Muscle layer of duodenum (tissue), 2 donors: ENCODE results near the gene FRMD3.

Experiments used
- H3K27ac ChIP-seq: one replicate; pipeline ENCODE4 v1.7.0; 2013; ENCODE audit warnings: mild to moderate bottlenecking, low read length
- H3K27me3 ChIP-seq: one replicate; pipeline ENCODE4 v1.7.0; 2013; ENCODE audit warnings: low read depth, mild to moderate bottlenecking, control low read depth, low read length
- H3K36me3 ChIP-seq, 2 donors: one replicate each; pipeline ENCODE4 v1.7.0; 2013; ENCODE audit warnings: low read length in 2 of 2, control low read depth in 1 of 2, mild to moderate bottlenecking in 1 of 2; ENCODE audit not compliant: insufficient read depth in 2 of 2, control insufficient read depth in 1 of 2
- H3K4me1 ChIP-seq, 2 donors: one replicate each; pipeline ENCODE4 v1.7.0; 2013; ENCODE audit warnings: low read length in 2 of 2, mild to moderate bottlenecking in 2 of 2, control low read depth in 1 of 2, moderate library complexity in 1 of 2; ENCODE audit not compliant: insufficient read depth in 2 of 2, control insufficient read depth in 1 of 2
- H3K4me3 ChIP-seq, 2 donors: one replicate each; pipeline ENCODE4 v1.7.0; 2013; ENCODE audit warnings: low read length in 2 of 2, low read depth in 1 of 2, mild to moderate bottlenecking in 1 of 2
- H3K9me3 ChIP-seq, 2 donors: one replicate each; pipeline ENCODE4 v1.7.0; 2013; ENCODE audit warnings: low read length in 2 of 2, control low read depth in 1 of 2, mild to moderate bottlenecking in 1 of 2; ENCODE audit not compliant: control insufficient read depth in 1 of 2
- donor health status: healthy.

FRMD3 gene

DNA sequence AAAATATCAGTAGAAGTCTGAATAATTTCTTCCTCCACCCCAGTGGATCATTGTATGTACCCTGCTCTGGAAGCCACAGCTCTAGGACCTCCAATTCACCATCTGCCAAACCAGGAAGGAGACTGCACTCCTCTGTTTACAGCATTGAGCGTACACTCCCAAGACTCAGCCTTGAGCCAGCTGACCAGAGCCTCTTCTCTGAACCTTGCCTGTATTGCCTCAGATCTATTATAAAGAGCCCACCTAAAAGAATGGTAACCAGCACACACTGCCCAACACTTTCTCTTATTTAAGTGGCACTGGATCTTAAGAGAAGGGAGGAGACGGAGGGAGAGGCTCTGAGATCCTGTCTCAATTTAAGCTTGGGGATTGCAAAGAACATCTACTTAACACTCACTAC is 257.4 kb downstream of the FRMD3 start:
- Histone ChIP-seq H3K4me1 (peaks cover 5 to 9% of the 10 kb centered on the region in 2 donors), H3K4me3 (no peak overlapping the region), H3K27ac (no peak overlapping the region), H3K36me3 (no peaks in the 10 kb centered on the region), H3K27me3 (no peaks in the 10 kb centered on the region), H3K9me3 (no peaks in the 10 kb centered on the region)

GRCh38 chr9:83280268-83280667 is 257.9 kb downstream of the FRMD3 start:
- Histone ChIP-seq H3K4me1 (peaks cover 5 to 9% of the 10 kb centered on the region in 2 donors), H3K4me3 (no peak overlapping the region), H3K9me3 (no peaks in the 10 kb centered on the region), H3K27me3 (no peaks in the 10 kb centered on the region), H3K27ac (no peak overlapping the region), H3K36me3 (no peaks in the 10 kb centered on the region)

- H3K9me3 ChIP-seq: no peaks in the 10 kb centered on the region
- H3K36me3 ChIP-seq: no peaks in the 10 kb centered on the region
- no peaks in the 10 kb centered on the region for H3K4me1 ChIP-seq
- H3K27ac ChIP-seq: no peak overlapping the region
- no peak overlapping the region for H3K4me3 ChIP-seq
- no peaks in the 10 kb centered on the region for H3K27me3 ChIP-seq
Measured at GRCh38 chr9:83274787-83275186, 263.4 kb downstream of the FRMD3 start.

DNA sequence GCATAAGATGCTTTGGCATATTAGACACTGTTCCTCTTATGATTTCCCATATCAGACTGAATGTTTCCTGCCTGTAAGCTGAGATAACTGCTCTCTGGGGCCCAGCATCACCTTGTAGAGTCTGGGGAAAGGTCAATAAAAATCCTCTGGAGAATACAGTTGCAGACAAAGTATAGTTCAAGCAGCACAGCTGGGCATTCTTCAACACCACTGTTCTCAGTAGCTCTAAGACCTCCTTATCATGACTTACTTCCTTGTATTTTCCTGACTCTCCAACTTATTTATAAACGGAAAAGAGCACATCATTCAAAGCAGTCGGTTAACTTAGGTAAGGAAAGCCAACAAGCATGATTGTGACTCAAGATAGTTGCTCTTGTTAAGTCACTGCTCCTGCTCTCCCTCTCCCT is 266.5 kb downstream of the FRMD3 start:
- Histone ChIP-seq H3K9me3 (no peaks in the 10 kb centered on the region), H3K36me3 (no peaks in the 10 kb centered on the region), H3K27me3 (no peaks in the 10 kb centered on the region), H3K27ac (no peak overlapping the region), H3K4me3 (no peak overlapping the region), H3K4me1 (no peaks in the 10 kb centered on the region)

- Histone ChIP-seq H3K4me1 (no peaks in the 10 kb centered on the region), H3K27ac (no peak overlapping the region), H3K27me3 (no peaks in the 10 kb centered on the region)
Measured at GRCh38 chr9:83270116-83270515, 268.1 kb downstream of the FRMD3 start.

DNA sequence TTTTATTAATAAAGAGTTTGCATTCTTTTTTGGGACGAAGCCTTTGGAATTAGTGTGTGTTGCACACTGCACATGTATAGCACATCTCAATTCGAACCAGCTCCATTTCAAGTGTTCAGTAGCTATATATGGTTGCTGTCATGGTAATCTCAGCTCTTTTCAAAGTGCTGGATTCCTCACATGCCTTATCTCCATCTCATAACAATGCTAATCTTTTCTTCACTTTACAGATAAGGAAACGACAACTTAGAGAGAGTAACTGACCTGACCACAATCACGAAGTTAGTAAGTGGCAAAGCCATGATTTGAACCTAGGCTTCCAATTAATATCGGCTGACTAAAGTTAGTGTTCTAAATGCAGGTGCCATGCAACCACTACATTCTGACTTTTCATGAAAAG is 270.5 kb downstream of the FRMD3 start:
- no peaks in the 10 kb centered on the region for H3K36me3 ChIP-seq
- no peaks in the 10 kb centered on the region for H3K27me3 ChIP-seq
- no peak overlapping the region for H3K4me3 ChIP-seq
- no peaks in the 10 kb centered on the region for H3K9me3 ChIP-seq
- no peak overlapping the region for H3K27ac ChIP-seq
- H3K4me1 ChIP-seq: no peaks in the 10 kb centered on the region

More at GRCh38 chr9:83270116-83270515, 268.1 kb downstream of the FRMD3 start:
- Histone ChIP-seq H3K4me3 (no peak overlapping the region), H3K9me3 (no peaks in the 10 kb centered on the region), H3K36me3 (no peaks in the 10 kb centered on the region)

- Histone ChIP-seq H3K36me3 (no peaks in the 10 kb centered on the region), H3K27me3 (no peaks in the 10 kb centered on the region), H3K4me1 (no peaks in the 10 kb centered on the region), H3K9me3 (no peaks in the 10 kb centered on the region), H3K4me3 (no peak overlapping the region), H3K27ac (no peak overlapping the region)
Measured at GRCh38 chr9:83266666-83267496, 271.3 kb downstream of the FRMD3 start.

DNA sequence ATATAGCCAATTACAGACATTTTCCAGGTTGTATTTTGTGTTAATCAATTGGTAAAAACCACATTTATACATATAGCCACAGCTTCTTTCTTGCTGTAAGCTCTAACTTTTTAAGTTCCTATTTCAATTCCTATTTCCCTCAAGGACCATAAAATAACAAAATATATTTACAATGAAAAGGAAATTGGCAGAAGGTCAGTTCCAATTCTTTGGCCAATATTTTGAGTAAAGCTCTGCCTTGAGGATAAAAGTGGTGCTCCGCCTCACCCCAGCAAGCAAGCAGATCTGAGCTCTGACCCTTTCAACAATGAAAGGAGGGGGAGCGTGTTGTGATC is 271.9 kb downstream of the FRMD3 start:
- H3K27me3 ChIP-seq: no peaks in the 10 kb centered on the region
- no peak overlapping the region for H3K27ac ChIP-seq
- H3K36me3 ChIP-seq: no peaks in the 10 kb centered on the region
- no peaks in the 10 kb centered on the region for H3K4me1 ChIP-seq
- no peak overlapping the region for H3K4me3 ChIP-seq
- H3K9me3 ChIP-seq: no peaks in the 10 kb centered on the region

DNA sequence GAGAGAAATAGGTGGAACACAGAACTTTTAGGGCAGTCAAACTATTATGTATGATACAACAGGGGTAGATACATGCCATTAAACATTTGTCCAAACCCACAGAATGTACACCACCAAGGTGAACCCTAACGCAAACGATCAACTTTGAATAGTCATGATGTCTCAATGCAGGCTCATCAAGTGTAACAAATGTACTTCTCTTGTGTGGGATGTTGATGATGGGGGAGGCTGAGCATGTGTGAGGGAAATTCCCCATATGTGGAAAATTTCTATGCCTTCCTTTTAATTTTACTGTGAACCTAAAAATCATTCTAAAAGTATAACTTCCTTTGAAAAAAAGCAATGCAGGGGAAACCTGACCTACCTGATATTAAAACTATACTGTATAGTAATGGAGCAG is 273.9 kb downstream of the FRMD3 start:
- H3K36me3 ChIP-seq: no peaks in the 10 kb centered on the region
- no peak overlapping the region for H3K4me3 ChIP-seq
- H3K4me1 ChIP-seq: no peaks in the 10 kb centered on the region
- no peaks in the 10 kb centered on the region for H3K9me3 ChIP-seq
- H3K27ac ChIP-seq: no peak overlapping the region
- H3K27me3 ChIP-seq: no peaks in the 10 kb centered on the region

DNA sequence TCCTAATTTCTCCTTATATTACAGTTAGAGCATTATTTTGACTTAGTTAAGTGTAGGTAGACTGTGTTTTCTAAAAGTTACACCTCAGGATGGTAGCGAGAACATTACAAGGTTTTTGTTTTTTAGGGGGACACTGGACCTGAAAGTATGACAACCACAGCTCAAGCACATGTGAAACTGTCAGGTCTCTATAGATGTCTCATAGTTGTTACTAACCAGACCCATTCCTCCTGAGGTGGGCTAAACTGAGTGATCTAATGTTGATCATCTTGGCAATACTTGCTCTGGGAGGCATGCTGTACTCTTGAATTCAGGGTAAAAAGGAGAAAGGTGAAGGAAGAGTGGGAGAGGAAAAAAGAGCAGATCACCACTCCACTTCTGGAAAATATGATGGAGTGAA is 278.6 kb downstream of the FRMD3 start:
- H3K4me3 ChIP-seq: no peak overlapping the region
- H3K27ac ChIP-seq: no peak overlapping the region
- H3K36me3 ChIP-seq: no peaks in the 10 kb centered on the region
- H3K27me3 ChIP-seq: no peaks in the 10 kb centered on the region
- H3K4me1 ChIP-seq: no peaks in the 10 kb centered on the region
- no peaks in the 10 kb centered on the region for H3K9me3 ChIP-seq

DNA sequence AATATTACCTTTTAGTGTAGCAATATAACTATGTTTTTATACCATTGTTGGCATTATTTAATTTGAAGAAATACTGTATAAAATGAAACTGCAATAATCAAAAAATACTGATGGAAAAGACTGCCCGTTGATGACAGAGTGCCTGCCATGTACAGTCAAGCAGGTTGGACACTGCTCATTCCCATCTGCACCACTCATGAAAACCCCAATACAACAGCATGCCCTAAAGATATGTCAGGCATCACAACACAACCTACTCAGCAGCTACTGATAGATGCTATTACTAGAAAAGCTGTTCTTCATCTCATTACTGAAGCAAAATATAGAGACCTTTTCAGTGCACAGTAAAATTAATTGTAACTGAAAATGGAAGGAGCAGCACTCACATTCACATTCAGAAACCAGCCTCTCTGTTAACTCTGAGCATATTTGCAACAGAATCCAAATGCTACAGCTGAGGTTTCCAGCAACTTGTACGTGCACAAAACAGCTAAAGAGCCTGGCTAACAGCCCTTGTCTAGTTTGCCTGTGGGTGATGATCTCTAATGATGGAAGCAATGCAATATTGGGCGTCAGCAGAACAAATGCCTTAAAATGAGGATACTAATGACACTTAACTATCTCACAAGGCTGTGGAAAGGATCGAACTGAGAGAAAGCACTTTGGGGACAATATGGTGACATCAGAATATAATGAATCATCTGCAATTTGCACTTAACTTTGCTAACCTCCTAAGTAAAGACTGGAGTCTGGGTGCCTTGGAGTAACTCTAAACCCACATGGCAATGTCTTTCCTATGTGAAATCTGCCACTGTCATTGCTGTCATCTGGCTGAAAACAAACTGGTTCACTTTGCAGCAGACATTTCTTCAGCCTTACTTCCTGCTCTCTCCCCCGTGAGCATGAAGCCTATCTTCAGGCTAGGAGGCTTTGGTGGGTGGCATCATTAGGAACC is 280.0 kb downstream of the FRMD3 start:
- H3K36me3 ChIP-seq: no peaks in the 10 kb centered on the region
- H3K27ac ChIP-seq: no peak overlapping the region
- H3K9me3 ChIP-seq: no peaks in the 10 kb centered on the region
- no peak overlapping the region for H3K4me3 ChIP-seq
- no peaks in the 10 kb centered on the region for H3K4me1 ChIP-seq
- no peaks in the 10 kb centered on the region for H3K27me3 ChIP-seq
